GM19023 (cell line): Measurements from ENCODE around the gene PAK1.

Source experiments
- ATAC-seq: cut with Tn5 transposase; IDR thresholded peaks from one replicate; pipeline ENCODE4 v1.9.1; 2021; ENCODE audit warnings: mild to moderate bottlenecking, moderate library complexity; ENCODE audit not compliant: unreplicated experiment

Gene PAK1

DNA sequence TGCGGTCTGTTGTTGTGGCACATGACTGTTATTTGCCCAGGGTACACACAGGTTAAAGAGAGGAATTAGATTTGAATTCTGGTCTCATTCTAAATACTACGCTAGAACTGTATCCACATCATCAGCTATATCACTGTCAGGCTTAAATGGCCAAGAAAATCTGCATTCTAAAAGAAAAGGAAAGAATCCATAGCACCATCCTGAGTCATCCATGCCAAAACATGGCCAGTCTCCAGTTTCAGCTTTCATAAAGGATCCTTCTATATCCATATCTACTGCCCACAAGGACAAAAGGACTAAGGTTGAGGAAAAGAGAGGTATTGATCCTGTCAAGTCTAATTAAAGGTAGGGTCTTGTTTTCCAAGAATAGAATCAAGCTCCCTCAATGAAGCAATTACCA, 98.8 kb downstream of the PAK1 start:
- no peak for ATAC-seq

DNA sequence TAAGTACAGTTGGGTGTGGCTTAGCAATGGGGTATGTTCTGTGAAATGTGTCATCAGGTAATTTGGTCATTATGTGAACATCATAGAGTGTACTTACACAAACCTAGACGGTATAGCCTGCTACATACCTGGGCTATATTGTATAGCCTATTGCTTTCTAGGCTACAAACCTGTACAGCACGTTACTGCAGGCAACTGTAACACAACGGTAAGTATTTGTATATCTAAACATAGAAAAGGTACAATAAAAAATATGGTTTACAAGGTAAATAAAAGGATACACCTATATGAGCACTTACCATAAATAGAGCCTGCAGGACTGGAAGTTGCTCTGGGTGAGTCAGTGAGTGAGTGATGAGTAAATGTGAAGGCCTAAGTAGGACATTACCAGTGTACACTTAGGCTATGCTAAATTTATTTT, 99.3 kb downstream of the PAK1 start:
- no peak for ATAC-seq

DNA sequence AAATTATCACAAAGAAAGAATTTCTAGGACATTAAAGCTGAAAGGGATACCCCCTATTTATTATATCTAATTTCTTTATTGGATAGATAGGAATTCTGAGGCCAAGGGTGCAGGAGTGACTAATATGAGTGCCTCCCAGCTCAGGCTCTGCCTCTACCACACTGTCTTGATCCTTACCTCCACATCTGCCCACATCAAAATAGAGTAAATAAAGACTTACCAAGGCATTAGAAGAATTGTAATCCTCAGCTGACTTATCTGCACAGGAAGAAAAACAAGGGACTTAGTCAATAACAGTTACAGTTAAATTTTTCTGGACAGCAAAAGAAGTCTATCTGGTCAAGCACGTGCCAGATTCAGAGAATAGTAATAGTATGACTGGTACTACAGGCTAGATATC, 99.8 kb downstream of the PAK1 start:
- no peak for ATAC-seq

DNA sequence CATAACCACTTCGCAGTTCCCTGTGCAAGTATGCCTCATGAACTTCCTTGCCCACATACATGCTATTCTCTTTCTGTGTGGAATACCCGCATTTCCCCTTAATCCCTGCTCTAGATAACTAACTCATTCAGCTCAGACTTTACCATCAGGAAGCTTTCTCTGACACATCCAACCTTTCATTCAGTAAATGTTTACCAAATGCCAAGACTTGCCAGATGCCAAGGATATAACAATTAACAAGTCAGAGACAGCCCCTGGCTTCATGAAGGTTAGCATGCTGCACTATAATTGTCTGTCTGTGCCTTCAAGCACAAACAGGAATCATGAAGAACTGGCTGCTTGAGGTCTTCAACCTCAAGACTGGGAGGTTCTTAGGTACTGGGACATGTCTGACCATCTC, 101.2 kb downstream of the PAK1 start:
- ATAC-seq = no peak

DNA sequence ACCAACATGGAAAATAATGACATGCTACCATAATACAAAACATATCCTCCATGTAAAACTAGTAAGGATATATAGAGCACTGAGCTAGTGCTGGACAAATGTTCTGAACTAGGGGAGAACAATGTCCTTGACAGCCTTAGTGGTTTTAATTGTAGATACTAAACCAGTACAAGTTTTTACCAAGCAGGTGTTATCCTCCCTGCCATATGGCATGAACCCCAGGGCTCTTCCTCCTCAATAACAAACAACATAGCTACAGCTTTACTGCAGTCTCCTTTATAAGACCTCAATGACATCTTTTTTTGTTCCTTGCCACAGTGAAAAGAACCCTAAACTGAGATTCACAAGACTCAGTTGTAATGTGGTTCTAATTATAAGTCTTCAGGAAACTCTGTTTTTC, 102.2 kb downstream of the PAK1 start:
- ATAC-seq = no peak

DNA sequence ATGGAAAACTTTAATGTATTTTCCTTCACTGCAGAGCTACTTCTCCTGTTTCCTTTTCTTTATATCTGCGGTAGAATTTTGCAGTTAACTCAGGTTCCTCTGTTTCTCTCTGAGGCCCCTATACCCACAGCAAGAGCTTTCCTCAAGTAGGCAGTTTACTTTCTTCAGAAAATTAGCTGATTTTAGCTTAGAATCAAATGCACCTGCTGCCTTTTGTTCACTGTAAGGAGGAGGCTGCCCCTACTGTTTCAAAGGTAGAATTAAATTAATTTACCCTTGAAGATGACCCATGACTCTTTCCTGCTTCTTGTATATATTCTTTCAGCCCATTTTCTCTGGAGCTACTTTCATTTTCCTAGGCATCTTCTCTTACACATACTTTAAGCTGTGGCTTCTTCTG, 103.7 kb downstream of the PAK1 start:
- ATAC-seq = no peak

DNA sequence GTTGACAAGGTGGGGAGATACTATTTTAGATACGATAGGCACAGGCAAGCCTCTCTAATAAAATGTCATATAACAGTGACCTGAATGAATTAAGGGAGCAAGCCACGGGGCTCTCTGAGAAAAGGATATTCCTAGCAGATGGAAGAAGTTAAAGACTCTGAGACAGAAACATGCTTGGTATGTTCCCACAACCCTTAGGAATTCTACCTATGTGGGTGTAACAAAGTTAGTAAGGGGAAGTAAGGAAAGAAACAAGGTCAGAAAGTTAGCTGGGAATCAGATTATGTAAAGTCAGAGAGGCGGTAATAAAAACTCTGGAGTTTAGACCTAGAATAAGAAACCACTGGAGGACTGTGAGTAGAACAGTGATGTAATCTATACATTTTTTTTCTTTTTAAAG, 112.7 kb downstream of the PAK1 start:
- ATAC-seq = no peak

DNA sequence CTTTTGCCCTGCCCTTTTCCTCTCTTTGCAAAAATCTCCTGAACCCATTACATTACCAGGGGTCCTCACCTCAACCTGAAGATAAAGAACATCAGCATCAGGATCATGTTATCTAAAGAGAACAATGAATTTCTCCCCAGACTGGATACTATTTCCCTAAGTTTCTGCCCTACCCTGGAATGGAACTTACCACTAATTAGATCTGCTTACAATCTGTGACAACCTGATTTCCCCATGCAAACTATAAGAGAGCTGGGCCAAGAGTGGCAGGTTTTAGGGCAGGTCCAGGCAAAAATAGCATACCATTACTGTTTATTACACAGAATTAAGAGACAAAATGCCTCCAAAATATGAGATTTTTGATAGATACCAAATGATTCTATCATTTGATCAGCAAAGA, 114.4 kb downstream of the PAK1 start:
- ATAC-seq = no peak

DNA sequence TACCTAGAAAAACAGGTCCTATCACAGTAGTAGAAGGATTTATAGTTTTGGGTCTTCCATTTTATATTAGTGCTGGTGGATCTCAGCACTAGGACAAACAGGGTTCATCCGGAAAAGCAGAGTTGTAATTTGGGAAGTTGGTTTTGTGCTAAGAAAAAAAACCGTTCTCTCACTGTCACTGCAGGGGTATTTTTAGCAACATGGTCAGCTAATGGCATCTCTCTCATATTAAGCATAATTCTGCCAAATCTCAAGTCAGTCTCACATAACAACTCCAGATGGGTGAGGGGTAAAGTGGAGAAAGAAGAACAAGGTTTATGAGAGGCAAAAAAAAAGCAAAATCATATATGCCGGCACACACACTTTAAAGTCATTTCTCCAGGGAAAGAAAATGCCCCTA, 120.8 kb downstream of the PAK1 start:
- ATAC-seq = no peak

DNA sequence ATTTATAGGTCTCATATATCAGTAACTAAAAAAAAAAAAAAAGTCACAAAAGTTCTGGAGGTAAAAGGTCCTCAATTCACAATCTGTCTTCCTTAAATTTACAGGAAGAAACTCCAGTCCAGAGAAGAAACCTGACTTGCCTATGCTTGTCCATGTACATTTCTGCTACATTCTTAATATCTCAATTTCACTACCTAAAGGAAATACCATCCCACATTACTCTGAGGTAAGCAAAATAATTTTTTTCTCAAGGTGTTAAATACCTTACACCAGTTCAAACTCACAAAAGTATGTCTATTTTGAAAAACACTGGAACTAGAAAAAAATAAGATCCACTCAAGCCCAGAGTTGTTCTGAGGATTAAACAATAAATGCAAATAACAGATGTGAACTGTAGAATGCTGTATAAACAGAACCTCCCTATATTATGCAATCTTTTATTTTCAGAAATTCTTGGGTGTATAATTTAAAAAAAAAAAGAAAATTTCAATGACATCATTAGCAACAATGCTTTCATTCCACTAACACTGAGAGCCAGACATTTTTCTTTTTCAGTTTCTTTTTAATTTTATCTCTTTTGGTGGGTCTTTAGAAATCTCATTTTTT, 122.5 kb downstream of the PAK1 start:
- no peak for ATAC-seq

DNA sequence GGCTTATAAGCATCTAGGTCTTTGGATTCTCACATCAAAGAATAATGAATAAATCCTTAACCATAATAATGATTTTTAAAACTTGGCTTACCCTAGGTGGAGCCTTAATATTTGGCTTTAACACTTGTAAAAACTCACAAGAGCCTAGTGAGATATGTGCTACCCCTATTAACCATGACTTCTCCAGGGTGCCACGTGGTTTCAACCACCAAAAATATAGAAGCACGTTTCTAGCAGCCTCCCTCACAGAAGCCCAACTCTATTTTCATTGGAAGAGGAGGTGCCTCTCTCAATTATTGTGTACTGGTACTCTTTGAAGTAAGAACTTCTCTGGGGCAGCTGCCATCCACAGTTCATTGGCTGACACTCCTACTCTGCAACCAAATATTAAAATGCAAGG, 125.9 kb downstream of the PAK1 start:
- no peak for ATAC-seq

DNA sequence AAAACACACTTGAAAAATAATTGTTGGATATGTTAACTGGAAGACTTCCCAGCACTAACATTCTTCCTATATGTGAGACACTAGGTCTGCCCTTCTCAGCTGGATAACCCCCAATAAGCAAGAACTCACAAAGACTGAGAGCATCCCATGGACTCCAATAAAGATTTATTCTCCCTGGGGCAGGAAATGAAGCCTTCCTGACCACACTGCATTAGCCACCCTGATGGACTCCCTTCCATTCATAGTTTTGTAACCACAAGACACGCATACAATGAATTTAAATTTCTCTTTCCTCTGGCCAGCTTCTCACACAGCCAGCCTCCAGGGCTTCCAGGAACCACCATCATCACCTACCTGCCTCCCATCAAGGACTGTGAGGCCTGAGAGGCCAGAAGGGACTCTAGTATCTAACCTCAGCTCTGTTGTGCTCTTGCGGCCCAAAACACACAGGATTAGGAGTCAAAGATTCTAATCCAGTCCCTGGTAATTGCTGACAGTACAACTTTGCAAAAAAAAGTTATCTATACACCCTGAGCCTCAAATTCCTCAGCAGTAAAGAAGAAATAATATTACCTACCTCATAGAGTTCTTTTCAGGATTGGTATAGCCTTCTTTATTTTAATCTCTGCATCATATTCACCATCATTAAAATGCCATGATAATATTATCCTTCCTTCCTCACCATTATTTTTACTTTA, 126.8 kb downstream of the PAK1 start:
- no peak for ATAC-seq

DNA sequence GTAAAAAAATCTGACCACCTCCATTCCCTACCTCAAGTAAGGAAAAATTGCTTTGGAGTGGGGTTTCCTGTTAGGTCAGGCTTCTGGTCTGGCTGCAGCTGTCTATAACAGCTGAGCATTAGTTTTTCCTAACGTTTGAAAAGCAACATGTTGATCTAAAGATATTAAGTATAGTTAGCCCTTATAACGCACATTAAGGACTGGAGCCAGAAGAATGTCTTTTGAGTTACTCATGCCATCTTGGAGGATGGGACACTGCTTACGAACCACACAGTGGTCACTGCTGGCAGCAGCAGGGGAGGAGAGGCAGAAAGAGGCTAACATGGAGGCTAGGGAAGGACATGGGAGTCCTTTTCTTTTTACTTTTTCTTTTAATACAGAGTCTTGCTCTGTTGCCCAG, 128.3 kb downstream of the PAK1 start:
- no peak for ATAC-seq

DNA sequence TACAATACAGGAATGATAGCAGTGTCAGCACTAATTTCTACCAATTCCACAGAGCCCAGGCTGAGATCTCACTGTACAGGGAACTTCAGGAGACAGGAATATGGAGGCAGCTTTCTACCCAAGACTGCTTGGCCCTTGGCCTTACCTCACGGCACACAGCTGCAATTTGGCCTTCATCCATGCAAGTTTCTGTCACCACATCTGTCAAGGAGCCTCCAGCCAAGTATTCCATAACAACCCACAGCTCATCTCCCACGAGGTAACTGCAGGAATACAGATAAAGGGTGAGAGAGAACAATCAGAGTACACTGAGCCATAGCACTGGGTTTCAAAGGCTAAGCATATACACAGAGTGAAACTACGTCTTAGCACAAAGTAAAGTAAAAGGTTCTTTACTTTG, 133.4 kb downstream of the PAK1 start:
- no peak for ATAC-seq

DNA sequence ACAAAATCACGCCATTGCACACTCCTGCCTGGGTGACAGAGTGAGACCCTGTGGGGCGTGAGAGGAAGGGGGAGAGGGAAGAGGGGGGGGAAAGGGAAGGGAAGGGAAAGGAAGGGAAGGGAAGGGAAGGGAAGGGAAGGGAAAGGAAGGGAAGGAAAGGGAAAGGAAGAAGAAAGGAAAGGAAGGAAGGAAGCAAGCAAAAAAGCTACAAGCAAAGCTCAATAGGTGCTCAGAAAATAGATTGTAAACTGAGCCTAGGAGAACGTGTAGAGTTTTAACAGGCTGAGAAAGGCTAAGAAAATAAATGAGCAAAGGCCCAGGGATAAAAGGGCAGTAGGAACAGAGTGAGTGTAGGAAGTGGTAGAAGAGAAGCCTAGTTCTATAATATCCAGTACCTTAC, 141.6 kb downstream of the PAK1 start:
- ATAC-seq = no peak

DNA sequence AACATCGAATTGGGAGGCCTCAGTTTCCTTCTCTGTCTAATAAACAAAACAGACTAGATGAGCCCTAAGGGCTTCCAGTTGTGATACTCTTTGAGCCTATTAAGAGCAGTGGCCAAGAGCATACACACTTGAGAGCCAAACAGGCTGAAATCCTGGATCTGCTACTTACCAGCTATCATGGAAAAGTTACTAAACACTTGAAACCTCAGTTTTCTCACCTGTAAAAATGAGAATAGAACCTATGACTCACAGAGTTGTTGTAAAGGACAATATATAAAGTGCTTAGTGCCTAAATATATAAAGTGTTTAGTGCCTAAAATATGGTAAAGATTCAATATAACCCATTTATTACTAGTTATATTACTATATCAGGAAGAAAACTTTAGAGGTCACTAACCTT, 148.7 kb downstream of the PAK1 start:
- no peak for ATAC-seq

DNA sequence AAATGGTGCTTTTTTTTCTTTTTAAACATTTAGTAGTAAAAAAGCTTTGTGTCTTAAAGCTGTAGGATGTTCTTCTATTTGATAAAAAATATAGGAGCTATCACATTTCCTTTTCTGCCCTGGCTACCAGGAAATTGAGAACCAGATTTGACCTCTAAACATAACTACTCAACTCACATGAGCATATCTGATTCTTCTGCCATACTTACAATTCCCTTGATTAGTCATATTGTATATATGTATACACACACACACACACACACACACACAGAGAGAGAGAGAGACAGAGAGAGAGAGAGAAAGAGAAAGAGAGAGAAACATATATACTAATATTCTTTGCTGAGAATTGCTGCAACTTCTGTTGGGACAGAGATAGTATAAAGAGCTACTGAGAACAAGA, 149.4 kb downstream of the PAK1 start:
- no peak for ATAC-seq

DNA sequence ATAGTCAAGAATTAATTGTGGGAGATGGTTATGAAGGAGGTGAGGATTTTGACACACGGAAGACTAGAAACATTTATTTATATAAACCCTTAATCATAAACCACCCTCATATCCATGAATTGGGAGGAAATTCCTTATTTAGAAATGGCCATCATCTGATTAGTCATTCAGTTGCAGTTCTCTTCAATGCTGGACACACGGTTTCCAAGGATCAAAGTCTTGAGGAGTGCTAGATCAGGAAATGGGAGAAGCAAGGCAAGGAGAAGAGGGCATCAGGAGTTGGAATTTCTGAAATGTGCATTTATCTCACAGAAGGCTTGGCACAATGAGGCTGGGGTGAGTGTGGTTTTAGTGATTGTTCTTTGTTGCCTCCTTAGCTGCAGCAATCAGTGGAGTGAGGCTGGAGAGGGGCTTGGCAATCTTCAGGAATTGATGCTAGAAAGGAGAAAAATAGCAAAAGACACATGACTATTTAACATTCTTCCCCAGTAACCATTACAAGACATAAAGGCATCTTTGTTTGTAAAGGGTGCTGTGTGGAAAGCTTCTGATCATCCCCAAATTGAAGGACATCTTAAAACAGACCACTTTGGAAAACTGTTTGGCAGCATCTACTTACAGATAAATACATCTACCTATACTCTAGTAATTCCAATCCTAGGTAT, 150.8 kb downstream of the PAK1 start:
- no peak for ATAC-seq

DNA sequence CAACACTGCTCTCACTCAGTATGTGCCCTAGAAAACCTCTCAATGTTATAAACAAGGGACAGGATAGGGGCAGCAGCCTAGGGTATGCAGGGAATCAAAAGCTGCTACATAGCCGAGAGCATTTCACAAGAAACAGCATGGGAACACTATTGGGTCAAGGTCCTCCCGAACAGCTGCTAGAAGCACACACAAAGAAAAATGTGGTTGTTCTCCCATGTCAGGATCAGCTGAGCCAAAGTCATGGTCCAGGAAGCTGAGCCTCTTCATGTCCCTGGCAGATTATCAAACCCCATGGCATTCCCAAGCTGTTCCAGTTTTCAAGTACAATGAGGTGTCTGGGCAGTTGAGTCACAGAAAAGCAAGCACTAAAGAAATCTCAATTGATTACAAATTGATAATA, 151.4 kb downstream of the PAK1 start:
- no peak for ATAC-seq

DNA sequence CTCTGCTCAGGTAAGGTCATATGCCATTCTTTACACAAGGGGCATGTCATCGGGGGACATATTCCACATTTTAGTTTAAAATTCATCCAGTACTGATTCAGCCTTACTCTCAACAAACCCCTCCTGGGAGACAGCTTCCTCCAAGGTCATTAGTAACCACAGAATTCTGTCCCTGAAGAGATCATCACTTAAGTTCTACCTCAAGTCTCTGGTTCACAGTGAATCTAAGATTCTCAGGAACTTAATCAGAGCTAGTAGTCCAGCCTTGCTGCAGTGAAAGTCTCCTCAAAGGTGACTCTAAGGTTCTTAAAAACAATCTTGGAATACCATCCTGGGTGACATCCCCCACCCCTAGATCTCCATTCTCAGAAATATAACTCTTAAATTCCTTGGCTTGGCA, 153.5 kb downstream of the PAK1 start:
- no peak for ATAC-seq

DNA sequence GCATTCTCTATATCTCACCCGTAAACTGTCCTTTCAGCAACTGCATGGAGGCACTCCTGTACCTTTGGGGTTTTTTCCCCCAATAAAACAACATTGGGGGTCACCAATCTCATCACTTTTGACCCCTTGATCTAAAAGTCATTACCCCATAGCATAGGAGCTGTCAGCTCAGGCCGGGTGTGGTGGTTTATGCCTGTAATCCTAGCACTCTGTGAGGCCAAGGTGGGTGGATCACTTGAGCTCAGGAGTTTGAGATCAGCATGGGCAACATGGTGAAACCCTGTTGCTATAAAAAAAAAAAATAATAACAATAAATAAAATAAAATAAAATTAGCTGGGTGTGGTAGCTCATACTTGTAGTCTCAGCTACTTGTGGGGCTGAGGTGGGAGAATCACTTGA, 155.3 kb downstream of the PAK1 start:
- no peak for ATAC-seq

DNA sequence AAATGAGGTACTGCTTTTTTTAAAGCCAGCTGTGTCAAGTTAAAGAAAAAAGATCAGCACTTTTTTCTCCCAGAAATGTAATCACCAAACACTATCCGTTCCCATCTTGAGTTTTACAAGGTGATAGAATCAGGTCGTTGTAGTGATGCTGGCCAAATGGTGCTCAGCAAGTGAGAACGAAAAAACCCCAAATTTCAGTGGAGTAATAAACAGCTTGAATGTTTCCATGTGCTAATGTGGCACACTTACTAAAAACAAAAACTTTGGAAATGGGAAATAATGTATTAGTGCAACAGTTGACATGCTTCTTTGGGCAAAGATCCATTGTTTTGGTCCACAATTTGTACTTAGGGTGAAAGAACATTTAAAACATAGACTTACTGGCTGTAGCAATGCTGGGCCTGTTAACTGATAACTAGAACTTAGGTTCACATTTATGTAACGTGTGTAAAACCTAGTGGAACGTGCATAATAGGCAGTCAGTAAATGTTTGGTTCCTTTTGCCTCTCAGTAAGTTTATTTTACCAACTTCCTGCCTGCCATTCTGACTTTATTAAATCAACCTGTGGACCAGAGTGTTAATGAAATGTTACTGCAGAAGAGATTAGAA, 157.1 kb downstream of the PAK1 start:
- ATAC-seq = no peak
